HCT116 (cell line): ENCODE results near the gene ADGRE2. TPM values are rescaled to one million over a fixed set of nuclear protein-coding genes. Genes with fewer than 3 reads are reported as not detected.

Experiments
- ATAC-seq: fragments of 200-7000 bp; cut with Tn5 transposase; 2 replicates; pipeline ENCODE4 v1.9.1; 2020; ENCODE audit warnings: mild to moderate bottlenecking, moderate library complexity
- BruUV-seq: library from RNA; stranded (reverse); fragments of 400-500 nt; replicated peaks from 2 replicates; lab custom pipeline; 2021; lab: Mats Ljungman, UMichigan
- CTCF ChIA-PET: fragments of 300-600 bp; sonication (Branson Sonifier 250); formaldehyde crosslinking; loops from one replicate; lab custom pipeline; 2021; ENCODE audit warnings: antibody characterized with exemption; lab: Charles Lee
- POLR2A ChIA-PET: fragments of 300-600, 350-600 bp; sonication (Branson Sonifier 250); formaldehyde crosslinking; loops from one replicate; lab custom pipeline; 2021; ENCODE audit warnings: antibody characterized with exemption; lab: Charles Lee
- RAD21 ChIA-PET, 2 experiments: fragments of 300-600 bp; sonication (Branson Sonifier 250); formaldehyde crosslinking; loops; one replicate each; lab custom pipeline; 2023; ENCODE audit warnings: low total read pairs in 2 of 2; ENCODE audit not compliant: uncharacterized antibody in 2 of 2, unreplicated experiment in 2 of 2, low non-redundant PET in 1 of 2; lab: Charles Lee
- DNase-seq: peaks from one replicate; pipeline ENCODE4 v3.0.0-alpha.2; 2010; ENCODE audit warnings: low read depth, low spot score
- H2AFZ ChIP-seq: fragments of 200-600 bp; shearing (Covaris generic), sonication (generic); 2 replicates; pipeline ENCODE4 v1.6.1; 2017; ENCODE audit warnings: low read depth, mixed run types, mixed read lengths, antibody characterized with exemption, low read length; ENCODE audit not compliant: poor library complexity, severe bottlenecking
- H3K27ac ChIP-seq: 2 replicates; pipeline ENCODE4 v1.5.1; 2012; ENCODE audit warnings: low read depth, low read length
- H3K27me3 ChIP-seq: fragments of 200-600 bp; sonication (generic); 2 replicates; pipeline ENCODE4 v1.6.1; 2016; ENCODE audit warnings: mixed run types, low read length, mixed read lengths; ENCODE audit not compliant: insufficient read depth
- H3K36me3 ChIP-seq, 2 experiments: fragments of 200-500 bp in 1 of 2; fragments of 200-600 bp in 1 of 2; sonication (Bioruptor generic) in 1 of 2; sonication (generic) in 1 of 2; 2 replicates each; pipeline versions ENCODE4 v1.5.1 to v1.6.1; 2014 to 2016; ENCODE audit warnings: low read length in 2 of 2, inconsistent platforms in 1 of 2, mixed read lengths in 1 of 2, mixed run types in 1 of 2; ENCODE audit not compliant: insufficient read depth in 2 of 2, control insufficient read depth in 1 of 2
- H3K4me1 ChIP-seq, 2 experiments: fragments of 200-600 bp in 1 of 2; sonication (generic) in 1 of 2; 2 replicates each; pipeline versions ENCODE4 v1.5.1 to v1.6.1; 2012 to 2017; ENCODE audit warnings: low read length in 2 of 2, inconsistent platforms in 1 of 2, mild to moderate bottlenecking in 1 of 2, mixed read lengths in 1 of 2, mixed run types in 1 of 2, moderate library complexity in 1 of 2; ENCODE audit not compliant: insufficient read depth in 2 of 2, control insufficient read depth in 1 of 2
- H3K4me2 ChIP-seq: fragments of 200-600 bp; sonication (generic); 2 replicates; pipeline ENCODE4 v1.6.1; 2017; ENCODE audit warnings: mixed run types, low read length, mixed read lengths
- H3K4me3 ChIP-seq, 2 experiments: fragments of 200-600 bp in 1 of 2; sonication (generic) in 1 of 2; replicated peaks in 1 of 2; 2 replicates each; pipeline ENCODE4 v1.5.1; 2011 to 2016; ENCODE audit warnings: low read length in 2 of 2, control low read depth in 1 of 2, low read depth in 1 of 2, mild to moderate bottlenecking in 1 of 2, mixed read lengths in 1 of 2, mixed run types in 1 of 2
- H3K79me2 ChIP-seq: fragments of 200-600 bp; sonication (generic); 2 replicates; pipeline ENCODE4 v1.6.1; 2017; ENCODE audit warnings: mild to moderate bottlenecking, mixed run types, low read length, moderate library complexity, mixed read lengths; ENCODE audit not compliant: insufficient read depth
- H3K9ac ChIP-seq: fragments of 200-600 bp; sonication (generic); 2 replicates; pipeline ENCODE4 v1.6.1; 2016; ENCODE audit warnings: low read length, mixed read lengths
- H3K9me2 ChIP-seq: fragments of 200-600 bp; sonication (generic), shearing (Covaris generic); 2 replicates; pipeline ENCODE4 v1.6.1; 2017; ENCODE audit warnings: mixed run types, mild to moderate bottlenecking, moderate library complexity; ENCODE audit not compliant: insufficient read depth
- H3K9me3 ChIP-seq, 2 experiments: fragments of 200-500 bp in 1 of 2; fragments of 200-600 bp in 1 of 2; sonication (Bioruptor generic) in 1 of 2; sonication (generic) in 1 of 2; 2 replicates each; pipeline ENCODE4 v1.6.1; 2014 to 2017; ENCODE audit warnings: low read length in 2 of 2, mixed read lengths in 2 of 2, inconsistent platforms in 1 of 2, low read depth in 1 of 2, mild to moderate bottlenecking in 1 of 2, mixed run types in 1 of 2, moderate library complexity in 1 of 2; ENCODE audit not compliant: control insufficient read depth in 1 of 2, insufficient read depth in 1 of 2
- H4K20me1 ChIP-seq: fragments of 200-600 bp; sonication (generic), shearing (Covaris generic); 2 replicates; pipeline ENCODE4 v1.6.1; 2017; ENCODE audit warnings: mixed run types, mild to moderate bottlenecking, moderate library complexity; ENCODE audit not compliant: insufficient read depth
- ATF3 ChIP-seq: IDR thresholded peaks from 2 replicates; pipeline ENCODE4 v1.6.1; 2012
- EGR1 ChIP-seq: IDR thresholded peaks from 2 replicates; pipeline ENCODE4 v1.6.1; 2012; ENCODE audit warnings: low read depth
- EZH2 ChIP-seq: fragments of 200-600 bp; sonication (generic); IDR thresholded peaks from 2 replicates; pipeline ENCODE4 v1.6.1; 2017; ENCODE audit warnings: antibody characterized with exemption, mixed run types
- EZH2phosphoT487 ChIP-seq: fragments of 200-600 bp; IDR thresholded peaks from 2 replicates; pipeline ENCODE4 v1.6.1; 2018; ENCODE audit warnings: antibody characterized with exemption, borderline replicate concordance
- FOSL1 ChIP-seq: IDR thresholded peaks from 2 replicates; pipeline ENCODE4 v1.6.1; 2012; ENCODE audit warnings: low read depth
- POLR2A ChIP-seq: IDR thresholded peaks from 2 replicates; pipeline ENCODE4 v1.7.0; 2011; ENCODE audit warnings: borderline replicate concordance; ENCODE audit not compliant: insufficient read depth, insufficient read length; ENCODE audit errors: extremely low read depth
- POLR2AphosphoS5 ChIP-seq: IDR thresholded peaks from 2 replicates; pipeline ENCODE4 v1.6.1; 2011; ENCODE audit warnings: mild to moderate bottlenecking, low read depth, low read length, moderate library complexity
- RAD21 ChIP-seq: IDR thresholded peaks from 2 replicates; pipeline ENCODE4 v1.6.1; 2012; ENCODE audit warnings: low read depth, mild to moderate bottlenecking
- SIN3A ChIP-seq: IDR thresholded peaks from 2 replicates; pipeline ENCODE4 v1.6.1; 2012; ENCODE audit warnings: low read depth
- SP1 ChIP-seq: IDR thresholded peaks from 2 replicates; pipeline ENCODE4 v1.6.1; 2012; ENCODE audit warnings: low read depth
- YY1 ChIP-seq: IDR thresholded peaks from 2 replicates; pipeline ENCODE4 v1.6.1; 2011; ENCODE audit warnings: low read length, low read depth, moderate library complexity, mild to moderate bottlenecking; ENCODE audit not compliant: insufficient replicate concordance; ENCODE audit errors: extremely low read depth
- ZBTB33 ChIP-seq: IDR thresholded peaks from 2 replicates; pipeline ENCODE4 v1.6.1; 2011; ENCODE audit warnings: mild to moderate bottlenecking, low read length, moderate library complexity; ENCODE audit not compliant: insufficient replicate concordance; ENCODE audit errors: extremely low read depth
- ZFX ChIP-seq: fragments of 450-650 bp; IDR thresholded peaks from 2 replicates; pipeline ENCODE4 v1.6.1; 2017
- intact Hi-C: fragments of 100-400 bp; cut with micrococcal nuclease; formaldehyde crosslinking; loops from 2 replicates; pipeline ENCODE4 v1.10.0; 2022
- total RNA-seq: library from RNA; stranded (reverse); gene quantifications from one replicate; pipeline ENCODE4 v1.2.1, GENCODE V29; 2021; ENCODE audit not compliant: unreplicated experiment

Gene ADGRE2
- total RNA-seq, 1 experiment from 2014 or later = 8.4 TPM

GRCh38 chr19:14731200-14731599 is 47.2 kb downstream of the ADGRE2 start (continued):
- no peak; the same call in 1 of the 2 replicates for TF ChIP-seq FOSL1
- TF ChIP-seq SIN3A = no peak

GRCh38 chr19:14728595-14728994 is 49.8 kb downstream of the ADGRE2 start:
- RAD21 ChIA-PET = no interaction called here
- intact Hi-C loops = no loop called here
- no peak for ATAC-seq
- Histone ChIP-seq H3K27ac (no peak overlapping the region), H3K4me1 (peaks cover 0 to 13% of the 10 kb centered on the region in 2 experiments; a peak in 2 of 4 replicates), H3K79me2 (no peaks in the 10 kb centered on the region), H3K9me2 (no peaks in the 10 kb centered on the region)
- CTCF ChIA-PET = no interaction called here
- POLR2A ChIA-PET = no interaction called here
- TF ChIP-seq EZH2 (no peak), RAD21 (no peak), YY1 (no peak), ZFX (no peak), EZH2phosphoT487 (no peak), EGR1 (no peak), POLR2A (no peak), SP1 (no peak), ZBTB33 (no peak), ATF3 (no peak), SIN3A (no peak), POLR2AphosphoS5 (no peak)
- TF ChIP-seq, all 23 proteins: peak for 0
- no peak overlapping the region for H3K4me2 ChIP-seq
- H3K27me3 ChIP-seq = no peaks in the 10 kb centered on the region
- no peak overlapping the region for H3K9ac ChIP-seq
- H2AFZ ChIP-seq = no peak overlapping the region
- no TSS peak for BruUV-seq
- no peaks in the 10 kb centered on the region for H3K36me3 ChIP-seq
- H3K9me3 ChIP-seq = peaks cover 0 to 9% of the 10 kb centered on the region in 2 experiments; a peak in 1 of 4 replicates
- no peak for DNase-seq
- H3K4me3 ChIP-seq = no peak overlapping the region
- H4K20me1 ChIP-seq = no peaks in the 10 kb centered on the region
